H54 (cell line): Measurements from ENCODE around the gene ZBTB25.

Experiments
- DNase-seq: peaks from one replicate; pipeline ENCODE4 v3.0.0; 2011; ENCODE audit warnings: low spot score, mixed read lengths; ENCODE audit not compliant: insufficient read length
- FAIRE-seq: peaks from 3 replicates; lab custom pipeline; 2011; peaks lifted over from hg19 to GRCh38; lab: Jason Lieb, UNC
- POLR2A ChIP-seq: IDR thresholded peaks from 2 replicates; pipeline ENCODE4 v1.6.1; 2011; ENCODE audit warnings: low read depth, mild to moderate bottlenecking, low read length

Gene ZBTB25

DNA sequence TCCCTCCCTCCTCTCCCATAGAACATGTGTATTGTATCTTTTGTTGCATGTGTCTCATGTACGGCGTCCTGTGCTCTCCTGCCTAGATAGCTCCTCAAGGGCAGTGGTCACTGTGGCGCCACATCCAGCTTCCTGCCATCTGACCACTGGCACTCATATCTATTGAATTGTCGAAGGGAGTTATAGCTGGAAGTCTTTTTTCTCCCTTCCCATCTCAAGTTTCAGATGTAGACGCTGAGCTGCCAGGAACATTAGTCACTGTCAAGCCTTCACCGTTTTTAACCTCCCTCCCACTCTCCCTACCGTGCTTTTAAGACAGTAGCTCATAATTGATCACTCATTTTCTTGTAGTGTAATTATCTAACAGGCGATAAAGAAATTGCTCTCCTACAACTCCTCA is 82.5 kb downstream of the ZBTB25 start:
- FAIRE-seq: no peak
- no peak for TF ChIP-seq POLR2A

GRCh38 chr14:64419003-64419402 is 84.6 kb downstream of the ZBTB25 start:
- no peak for TF ChIP-seq POLR2A
- DNase-seq: no peak
- FAIRE-seq: no peak

More for the DNA sequence above, 82.5 kb downstream of the ZBTB25 start:
- DNase-seq: no peak

- FAIRE-seq: no peak
- no peak for TF ChIP-seq POLR2A
- DNase-seq: no peak
These were observed 85.9 kb downstream of the ZBTB25 start for GRCh38 chr14:64417771-64418125.

DNA sequence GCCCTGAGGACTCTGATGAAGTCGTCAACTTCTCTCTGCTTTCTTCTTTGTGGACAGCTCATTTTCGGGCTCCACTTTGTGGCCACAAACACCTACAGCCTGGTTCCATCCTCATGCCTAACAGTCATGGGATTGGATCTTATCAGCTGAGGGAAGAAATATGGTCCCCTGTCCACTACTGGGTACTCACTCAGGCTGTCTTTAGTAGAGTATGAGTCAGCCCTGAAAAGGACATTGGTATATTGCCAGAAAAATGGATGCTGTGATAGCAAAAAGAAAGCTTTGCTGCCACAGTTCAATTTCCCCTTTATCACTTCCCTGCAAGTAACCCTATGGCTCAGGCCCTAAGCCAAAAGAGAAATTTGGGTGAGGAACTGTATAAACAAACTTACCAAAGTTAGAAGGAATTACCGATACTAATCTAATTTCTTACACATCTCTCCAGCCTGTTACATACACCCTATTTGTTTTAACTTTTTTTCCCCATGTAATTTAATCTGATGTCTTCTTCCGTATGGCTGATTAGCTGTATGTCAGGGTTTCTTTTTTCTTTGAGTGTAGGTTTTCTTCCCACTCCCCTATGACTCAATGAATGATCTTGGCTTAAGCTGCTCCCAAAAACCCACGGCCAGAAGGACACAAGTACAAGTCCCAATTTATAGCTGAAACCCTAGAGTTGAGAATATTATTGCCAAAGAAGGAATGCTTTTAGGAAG is 86.4 kb downstream of the ZBTB25 start:
- no peak for DNase-seq
- no peak for TF ChIP-seq POLR2A
- peak; percentile 58 for FAIRE-seq

- DNase-seq: no peak
- no peak for FAIRE-seq
- TF ChIP-seq POLR2A: no peak
These were observed 87.2 kb downstream of the ZBTB25 start for GRCh38 chr14:64416348-64416932.

GRCh38 chr14:64412237-64412636 is 91.4 kb downstream of the ZBTB25 start:
- DNase-seq (no peak), FAIRE-seq (no peak)

GRCh38 chr14:64411001-64411400 is 92.6 kb downstream of the ZBTB25 start:
- no peak for TF ChIP-seq POLR2A
- FAIRE-seq (no peak), DNase-seq (no peak)

More at GRCh38 chr14:64412237-64412636, 91.4 kb downstream of the ZBTB25 start:
- no peak for TF ChIP-seq POLR2A

- FAIRE-seq (peak; percentile 79), DNase-seq (no peak)
- TF ChIP-seq POLR2A: no peak
These were observed 93.4 kb downstream of the ZBTB25 start for GRCh38 chr14:64410084-64410774.

DNA sequence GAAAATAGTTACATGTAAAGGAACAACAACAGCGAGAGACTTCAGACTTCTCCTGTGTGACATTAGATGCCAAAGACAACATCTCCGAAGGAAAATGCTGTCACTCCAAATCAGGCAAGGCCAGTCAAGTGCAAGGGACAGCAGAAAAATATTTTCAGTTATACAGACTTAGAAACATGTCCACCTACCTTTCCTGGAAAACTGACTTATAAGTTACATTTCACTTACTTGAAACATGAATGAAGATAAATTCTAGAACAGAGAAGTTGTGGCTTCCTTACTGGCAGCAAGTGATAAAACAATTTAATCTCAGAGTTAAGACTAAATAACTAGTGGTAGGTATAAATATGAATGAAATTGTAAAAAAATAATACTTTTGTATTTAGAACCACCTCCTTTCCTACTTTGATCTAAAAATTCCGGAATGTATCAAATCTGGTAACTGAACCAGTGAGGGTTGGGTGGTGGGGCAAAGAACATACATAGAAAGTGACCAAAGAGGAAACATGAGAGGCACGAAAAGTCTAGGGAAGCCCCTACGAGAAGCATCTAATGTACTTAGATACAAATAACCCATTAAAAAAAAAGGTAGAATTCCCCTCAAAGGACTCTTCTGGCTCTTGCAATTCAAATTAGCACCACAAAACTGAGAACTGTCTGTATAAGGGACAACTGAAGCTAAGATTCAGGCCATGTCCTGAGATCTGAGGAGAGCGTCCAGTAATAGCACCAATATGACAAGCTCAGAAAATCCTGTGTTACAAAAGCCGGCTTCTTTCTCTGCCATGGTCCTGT is 94.3 kb downstream of the ZBTB25 start:
- TF ChIP-seq POLR2A: no peak
- FAIRE-seq (peak; percentile 61), DNase-seq (no peak)

DNA sequence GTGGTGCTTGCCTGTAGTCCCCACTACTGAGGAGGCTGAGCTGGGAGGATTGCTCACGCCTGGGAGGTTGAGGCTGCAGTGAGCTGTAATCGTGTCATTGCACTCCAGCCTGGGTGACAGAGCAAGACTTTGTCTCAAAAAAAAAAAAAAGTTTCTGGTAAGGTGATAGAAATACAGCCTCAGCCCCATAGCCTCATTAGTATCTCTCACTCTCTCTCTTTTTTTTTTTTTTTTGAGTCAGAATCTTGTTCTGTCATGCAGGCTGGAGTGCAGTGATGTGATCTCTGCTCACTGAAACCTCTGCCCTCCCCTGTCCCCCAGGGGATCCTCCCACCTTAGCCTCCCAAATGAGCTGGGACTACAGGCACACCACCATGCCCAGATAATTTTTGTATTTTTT is 96.3 kb downstream of the ZBTB25 start:
- no peak for DNase-seq
- FAIRE-seq: no peak
- no peak for TF ChIP-seq POLR2A

DNA sequence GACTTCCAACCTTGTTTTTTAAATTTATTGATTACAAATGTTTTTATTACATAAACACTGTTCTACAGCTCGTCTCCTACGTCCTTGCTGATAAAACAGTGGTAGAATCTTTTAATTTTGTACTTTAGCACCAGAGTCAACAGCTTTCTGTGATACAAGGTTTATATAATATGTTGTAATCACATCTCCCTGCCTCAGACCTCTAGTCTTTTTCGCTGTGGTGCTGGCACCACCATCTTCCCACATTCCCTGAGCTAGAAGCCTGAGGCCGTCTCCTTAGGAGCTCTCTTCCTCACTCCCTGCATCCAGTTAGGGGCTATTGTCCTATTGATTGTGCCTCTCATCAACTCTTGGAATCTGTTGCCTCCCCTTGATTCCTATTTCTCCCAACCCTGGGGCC is 98.3 kb downstream of the ZBTB25 start:
- no peak for DNase-seq

DNA sequence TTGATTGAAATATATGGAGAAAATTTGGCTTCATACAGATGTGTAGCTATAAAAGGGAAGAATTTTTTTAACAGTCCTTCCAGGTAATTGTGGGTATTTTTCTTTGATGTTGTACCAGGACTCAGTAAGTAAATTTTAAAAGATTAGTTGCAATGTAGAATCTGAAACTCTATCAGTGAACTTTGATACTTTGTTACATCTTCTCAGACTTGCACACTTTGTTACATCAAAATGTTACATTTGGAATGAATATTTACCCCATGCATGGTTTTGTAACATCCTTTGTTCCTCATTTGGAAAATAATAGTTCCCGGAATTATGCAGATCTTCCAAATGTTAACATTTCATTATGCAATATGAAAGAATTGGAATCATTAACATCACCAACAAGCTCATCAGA is 101.7 kb downstream of the ZBTB25 start:
- no peak for DNase-seq
- peak; percentile 69 for FAIRE-seq
- no peak for TF ChIP-seq POLR2A

More for the DNA sequence above, 98.3 kb downstream of the ZBTB25 start:
- no peak for FAIRE-seq
- no peak for TF ChIP-seq POLR2A

GRCh38 chr14:64400829-64401459 is 102.7 kb downstream of the ZBTB25 start:
- no peak for TF ChIP-seq POLR2A
- FAIRE-seq (no peak), DNase-seq (no peak)
